ENCODE measurements around the gene LHFPL2. TPM values are rescaled to one million over a fixed set of nuclear protein-coding genes. Genes with fewer than 3 reads are reported as not detected.

LHFPL2 gene
- total and polyA plus RNA-seq, 9 of the 15 experiments (the other 6 are each of a cell fraction or from before 2014, with no cell fraction given) = 1.0 to 6.6 (median 4.6) TPM

- TF ChIP-seq THAP12 (CRISPR knock-in tag; IDR thresholded peaks at IDR 0.05) (no peak), SAFB (IDR thresholded peaks at IDR 0.05; ENCODE audit: borderline replicate concordance, low read depth, low read length) (no peak), CBX1 (IDR thresholded peaks at IDR 0.05; ENCODE audit: low read depth) (no peak), CCAR2 (IDR thresholded peaks at IDR 0.05; ENCODE audit: low read depth, low read length) (no peak), ZNF589 (CRISPR knock-in tag; IDR thresholded peaks at IDR 0.05; ENCODE audit: low read depth) (no peak)
Observed at GRCh38 chr5:78534148-78534904, 114.2 kb downstream of the LHFPL2 start (continued).

GRCh38 chr5:78533356-78533755 lies 115.2 kb downstream of the LHFPL2 start:
- no peaks in the 10 kb centered on the region for H3K79me2 ChIP-seq (ENCODE audit: control insufficient read depth, insufficient read depth, low read length)
- in situ Hi-C loops (cut with MboI) = loop anchor here (5.0 to 10.0 kb wide), 3 partner anchors 51 to 431 kb away; no protein-coding TSS in a partner anchor
- BruUV-seq (replicated peaks) = no TSS peak
- no peaks in the 10 kb centered on the region for H3K9me3 ChIP-seq (replicated peaks; ENCODE audit: control insufficient read depth, insufficient read depth, low read depth, low read length)
- WGBS (ENCODE audit: insufficient coverage, low coverage, missing lambda C conversion rate) = 5% methylated on average over 3 of the region's 3 CpGs
- peak; percentile 31 to 64 (median 36) for DNase-seq (ENCODE audit: extremely low read depth in 1 of 4, low spot score in 3 of 4)
- peak; percentile 88 for ATAC-seq
- H3K27ac ChIP-seq (ENCODE audit: extremely low read depth, low read depth, low read length) = no peak overlapping the region
- no peaks in the 10 kb centered on the region for H3K36me3 ChIP-seq (ENCODE audit: control insufficient read depth, insufficient read depth, low read length)
- no peak overlapping the region for H3K4me2 ChIP-seq (ENCODE audit: insufficient read depth, low read length)
- FAIRE-seq = peak; percentile 44
- ChIA-PET POLR2A (interaction anchor here (0.6 to 2.0 kb wide), 6 partner anchors 9 to 87 kb away, joined by 3 to 9 read pairs (median 3); no protein-coding TSS in a partner anchor), CTCF (ENCODE audit: low intra/inter-chr PET ratio) (interaction anchor here (0.5 to 1.1 kb wide), 2 partner anchors 213 to 341 kb away, joined by 3 read pairs; no protein-coding TSS in a partner anchor)
- H3K4me3 ChIP-seq = no peak overlapping the region
- intact Hi-C loops (cut with micrococcal nuclease) = loop anchor here (1.0 to 5.0 kb wide), 2 partner anchors 61 to 171 kb away; partner anchors contain the start of gene SCAMP1
- H2AFZ ChIP-seq (ENCODE audit: low read depth, low read length) = no peak overlapping the region
- no peak overlapping the region for H3K9ac ChIP-seq (ENCODE audit: insufficient read depth in 1 of 2, low read depth in 2 of 2, low read length in 2 of 2)
- H4K20me1 ChIP-seq (replicated peaks; ENCODE audit: control insufficient read depth, insufficient read depth, low read length) = no peaks in the 10 kb centered on the region
- no peaks in the 10 kb centered on the region for H3K9me1 ChIP-seq (ENCODE audit: control insufficient read depth, insufficient read depth, low read length)
- peaks cover 18 to 22% of the 10 kb centered on the region in 2 experiments; a peak in 4 of 5 replicates for H3K4me1 ChIP-seq (replicated peaks in 1 of 2; ENCODE audit: control insufficient read depth in 2 of 2, insufficient read depth in 2 of 2, low read length in 2 of 2)
- H3K27me3 ChIP-seq (ENCODE audit: control insufficient read depth in 2 of 2, insufficient read depth in 2 of 2, low read length in 2 of 2) = no peaks in the 10 kb centered on the region
- TF ChIP-seq RAD21 (CRISPR knock-in tag; conservative IDR thresholded peaks at IDR 0.05 in 1 of 2, IDR thresholded peaks at IDR 0.05 in 1 of 2) (peak; percentile 58 to 81), ZNF609 (CRISPR knock-in tag; IDR thresholded peaks at IDR 0.05; ENCODE audit: borderline replicate concordance) (no peak)

All from K562 (cell line).